HepG2 (cell line): ENCODE measurements around the gene NKD2. TPM values are rescaled to one million over a fixed set of nuclear protein-coding genes. Genes with fewer than 3 reads are reported as not detected.

ENCODE experiments used
- CBFB ChIP-seq: sonication (generic); formaldehyde crosslinking; IDR thresholded peaks from 2 replicates; pipeline ENCODE4 v1.4.0; 2020; ENCODE audit warnings: missing genetic modification reagents
- DNMT3B ChIP-seq: conservative IDR thresholded peaks from 2 replicates; pipeline ENCODE4 v1.6.1; 2016; ENCODE audit warnings: missing biosample characterization, control low read depth
- ETV5 ChIP-seq: IDR thresholded peaks from 2 replicates; pipeline ENCODE4 v1.6.1; 2018; ENCODE audit warnings: missing biosample characterization, missing genetic modification reagents, inconsistent platforms, borderline replicate concordance
- GTF2F1 ChIP-seq: fragments of 150-350 bp; IDR thresholded peaks from 2 replicates; pipeline ENCODE4 v1.6.1; 2014; ENCODE audit warnings: low read length
- HNRNPLL ChIP-seq: fragments of 200-400 bp; formaldehyde crosslinking; IDR thresholded peaks from 2 replicates; pipeline ENCODE4 v1.6.1; 2017; ENCODE audit warnings: mild to moderate bottlenecking, low read depth, low read length; ENCODE audit not compliant: poor library complexity, severe bottlenecking
- HOXD1 ChIP-seq: sonication (generic); formaldehyde crosslinking; IDR thresholded peaks from 2 replicates; pipeline ENCODE4 v1.5.0; 2020; ENCODE audit warnings: missing genetic modification reagents
- MIXL1 ChIP-seq: IDR thresholded peaks from 2 replicates; pipeline ENCODE4 v1.6.1; 2016
- NFE2L1 ChIP-seq: sonication (generic); formaldehyde crosslinking; IDR thresholded peaks from 2 replicates; pipeline ENCODE4 v1.4.0; 2020; ENCODE audit warnings: missing genetic modification reagents, mild to moderate bottlenecking, borderline replicate concordance
- PRPF4 ChIP-seq: fragments of 200-400 bp; formaldehyde crosslinking; IDR thresholded peaks from 2 replicates; pipeline ENCODE4 v1.6.1; 2016; ENCODE audit warnings: low read length, low read depth; ENCODE audit not compliant: poor library complexity, severe bottlenecking
- RBM39 ChIP-seq: fragments of 200-400 bp; formaldehyde crosslinking; IDR thresholded peaks from one replicate; pipeline ENCODE4 v1.6.1; 2018; ENCODE audit warnings: antibody characterized with exemption, mild to moderate bottlenecking, low read depth, low read length; ENCODE audit not compliant: poor library complexity, severe bottlenecking
- SAP130 ChIP-seq: IDR thresholded peaks from 2 replicates; pipeline ENCODE4 v1.6.1; 2016; ENCODE audit warnings: low read depth
- SOX13 ChIP-seq, 3 experiments: fragments of 450-650 bp in 1 of 3; sonication (generic) in 1 of 3; formaldehyde crosslinking in 1 of 3; IDR thresholded peaks in 2 of 3; conservative IDR thresholded peaks in 1 of 3; 2 replicates each; pipeline versions ENCODE4 v1.5.0 to v1.6.1; 2016 to 2020; ENCODE audit warnings: antibody characterized with exemption in 1 of 3, mild to moderate bottlenecking in 1 of 3, missing compliant biosample characterization in 1 of 3, missing genetic modification reagents in 1 of 3, moderate library complexity in 1 of 3
- SOX5 ChIP-seq: IDR thresholded peaks from 2 replicates; pipeline ENCODE4 v1.6.1; 2016; ENCODE audit warnings: borderline replicate concordance
- SP5 ChIP-seq: IDR thresholded peaks from 2 replicates; pipeline ENCODE4 v1.6.1; 2016; ENCODE audit warnings: low read depth, borderline replicate concordance
- ZNF256 ChIP-seq: sonication (generic); formaldehyde crosslinking; conservative IDR thresholded peaks from 2 replicates; pipeline ENCODE4 v1.4.0; 2020; ENCODE audit warnings: missing genetic modification reagents
- ZNF263 ChIP-seq: sonication (generic); formaldehyde crosslinking; IDR thresholded peaks from 2 replicates; pipeline ENCODE4 v1.4.0; 2020; ENCODE audit warnings: missing genetic modification reagents
- ZNF577 ChIP-seq: sonication (generic); formaldehyde crosslinking; IDR thresholded peaks from 2 replicates; pipeline ENCODE4 v1.4.0; 2020; ENCODE audit warnings: mild to moderate bottlenecking, low read depth, missing genetic modification reagents, borderline replicate concordance
- ZNF652 ChIP-seq: IDR thresholded peaks from 2 replicates; pipeline ENCODE4 v1.6.1; 2016; ENCODE audit warnings: low read depth, borderline replicate concordance
- ZNF766 ChIP-seq: sonication (generic); formaldehyde crosslinking; IDR thresholded peaks from 2 replicates; pipeline ENCODE4 v1.5.0; 2020; ENCODE audit warnings: missing genetic modification reagents, borderline replicate concordance
- polyA plus RNA-seq, 8 experiments: library from polyadenylated mRNA; depleted of rRNA in 3 of 8; stranded (reverse) in 7 of 8; unstranded in 1 of 8; fragments of >200 nt; fragmentation: Illumina TruSeq in 4 of 8; extraction: Trizol in 4 of 8; gene quantifications; 2 replicates each; pipeline versions ENCODE4 v1.2.1 to v1.2.3, GENCODE V29; 2011 to 2016; ENCODE audit warnings: low read depth in 4 of 8, missing spikeins in 1 of 8, mixed read lengths in 1 of 8; ENCODE audit not compliant: insufficient read depth in 1 of 8
- total RNA-seq, 5 experiments: library from RNA; depleted of rRNA; stranded (reverse); fragments of >200 nt; fragmentation: Illumina TruSeq; extraction: Trizol; gene quantifications; 2 replicates each; pipeline ENCODE4 v1.2.3, GENCODE V29; 2016; ENCODE audit warnings: low read depth in 1 of 5
- TF ChIP-seq, protein P1 (sequence below): sonication (generic); formaldehyde crosslinking; IDR thresholded peaks from 2 replicates; pipeline ENCODE4 v1.8.0; 2022; ENCODE audit warnings: missing genetic modification reagents, mild to moderate bottlenecking, moderate library complexity, borderline replicate concordance
- TF ChIP-seq, protein P2 (sequence below): sonication (generic); formaldehyde crosslinking; IDR thresholded peaks from 2 replicates; pipeline ENCODE4 v1.9.0; 2021; ENCODE audit warnings: missing genetic modification reagents, mild to moderate bottlenecking, borderline replicate concordance
- TF ChIP-seq, protein P3 (sequence below): sonication (generic); formaldehyde crosslinking; IDR thresholded peaks from 2 replicates; pipeline ENCODE4 v1.4.0; 2020; ENCODE audit warnings: missing genetic modification reagents
- TF ChIP-seq, protein P4 (sequence below): sonication (generic); formaldehyde crosslinking; IDR thresholded peaks from 2 replicates; pipeline ENCODE4 v1.5.1; 2020; ENCODE audit warnings: missing genetic modification reagents, mild to moderate bottlenecking, borderline replicate concordance

Gene NKD2
- total and polyA plus RNA-seq, 2 of the 13 experiments (the other 11 are each of a cell fraction or from before 2014, with no cell fraction given) = 0.53 to 0.82 TPM

DNA sequence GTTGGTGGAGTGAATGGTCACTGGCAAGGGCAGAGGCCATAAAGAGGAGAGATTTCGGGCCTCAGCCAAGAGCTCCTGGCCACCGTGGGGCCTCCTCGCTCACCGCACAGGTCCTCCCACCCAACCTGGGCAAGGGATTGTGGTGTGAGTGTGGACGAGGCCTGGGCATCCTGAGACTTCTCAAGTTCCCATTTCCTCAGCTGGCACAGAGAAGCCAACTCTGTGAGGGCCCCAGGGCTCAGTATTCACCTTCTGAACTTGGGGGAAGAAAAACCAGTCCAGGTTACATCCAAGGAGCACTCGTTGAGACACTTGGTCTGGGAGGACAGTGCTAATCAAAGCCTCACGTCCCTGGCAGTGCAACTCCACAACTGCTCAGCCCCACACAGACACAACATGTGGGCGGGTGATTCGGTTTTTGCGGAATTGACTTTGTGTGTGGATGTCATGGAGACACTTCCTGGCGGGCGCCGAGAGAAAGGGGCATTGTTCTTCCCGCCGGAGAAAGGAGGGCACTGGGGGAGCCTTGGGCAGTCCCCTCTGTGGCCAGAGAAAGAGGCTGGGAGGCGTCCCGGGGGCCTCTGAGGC is 28.5 kb upstream of the NKD2 start (continued):
- TF ChIP-seq, protein P1, sequence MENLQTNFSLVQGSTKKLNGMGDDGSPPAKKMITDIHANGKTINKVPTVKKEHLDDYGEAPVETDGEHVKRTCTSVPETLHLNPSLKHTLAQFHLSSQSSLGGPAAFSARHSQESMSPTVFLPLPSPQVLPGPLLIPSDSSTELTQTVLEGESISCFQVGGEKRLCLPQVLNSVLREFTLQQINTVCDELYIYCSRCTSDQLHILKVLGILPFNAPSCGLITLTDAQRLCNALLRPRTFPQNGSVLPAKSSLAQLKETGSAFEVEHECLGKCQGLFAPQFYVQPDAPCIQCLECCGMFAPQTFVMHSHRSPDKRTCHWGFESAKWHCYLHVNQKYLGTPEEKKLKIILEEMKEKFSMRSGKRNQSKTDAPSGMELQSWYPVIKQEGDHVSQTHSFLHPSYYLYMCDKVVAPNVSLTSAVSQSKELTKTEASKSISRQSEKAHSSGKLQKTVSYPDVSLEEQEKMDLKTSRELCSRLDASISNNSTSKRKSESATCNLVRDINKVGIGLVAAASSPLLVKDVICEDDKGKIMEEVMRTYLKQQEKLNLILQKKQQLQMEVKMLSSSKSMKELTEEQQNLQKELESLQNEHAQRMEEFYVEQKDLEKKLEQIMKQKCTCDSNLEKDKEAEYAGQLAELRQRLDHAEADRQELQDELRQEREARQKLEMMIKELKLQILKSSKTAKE = 0 out of 2 replicates have a peak, but pooled peaks have one; percentile 31
- TF ChIP-seq SOX13 (IDR thresholded peaks at IDR 0.05) = no peak
- TF ChIP-seq SOX13 (CRISPR knock-in tag; conservative IDR thresholded peaks at IDR 0.05 in 1 of 2, IDR thresholded peaks at IDR 0.05 in 1 of 2) = peak in 1 of 2 experiments; percentile 44; a peak in 1 of 4 replicates
- TF ChIP-seq ZNF577 (CRISPR knock-in tag) = no peak
- TF ChIP-seq ZNF263 (CRISPR knock-in tag) = peak; percentile 56; the same call in 1 of the 2 replicates
- TF ChIP-seq HNRNPLL = peak; percentile 54
- TF ChIP-seq RBM39 = no peak
- TF ChIP-seq HOXD1 (CRISPR knock-in tag) = no peak
- no peak for TF ChIP-seq GTF2F1
- TF ChIP-seq, protein P2, sequence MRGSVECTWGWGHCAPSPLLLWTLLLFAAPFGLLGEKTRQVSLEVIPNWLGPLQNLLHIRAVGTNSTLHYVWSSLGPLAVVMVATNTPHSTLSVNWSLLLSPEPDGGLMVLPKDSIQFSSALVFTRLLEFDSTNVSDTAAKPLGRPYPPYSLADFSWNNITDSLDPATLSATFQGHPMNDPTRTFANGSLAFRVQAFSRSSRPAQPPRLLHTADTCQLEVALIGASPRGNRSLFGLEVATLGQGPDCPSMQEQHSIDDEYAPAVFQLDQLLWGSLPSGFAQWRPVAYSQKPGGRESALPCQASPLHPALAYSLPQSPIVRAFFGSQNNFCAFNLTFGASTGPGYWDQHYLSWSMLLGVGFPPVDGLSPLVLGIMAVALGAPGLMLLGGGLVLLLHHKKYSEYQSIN (CRISPR knock-in tag) = no peak
- no peak for TF ChIP-seq DNMT3B (CRISPR knock-in tag)
- TF ChIP-seq SP5 (CRISPR knock-in tag) = peak; percentile 24; the same call in 1 of the 2 replicates
- TF ChIP-seq, protein P3, sequence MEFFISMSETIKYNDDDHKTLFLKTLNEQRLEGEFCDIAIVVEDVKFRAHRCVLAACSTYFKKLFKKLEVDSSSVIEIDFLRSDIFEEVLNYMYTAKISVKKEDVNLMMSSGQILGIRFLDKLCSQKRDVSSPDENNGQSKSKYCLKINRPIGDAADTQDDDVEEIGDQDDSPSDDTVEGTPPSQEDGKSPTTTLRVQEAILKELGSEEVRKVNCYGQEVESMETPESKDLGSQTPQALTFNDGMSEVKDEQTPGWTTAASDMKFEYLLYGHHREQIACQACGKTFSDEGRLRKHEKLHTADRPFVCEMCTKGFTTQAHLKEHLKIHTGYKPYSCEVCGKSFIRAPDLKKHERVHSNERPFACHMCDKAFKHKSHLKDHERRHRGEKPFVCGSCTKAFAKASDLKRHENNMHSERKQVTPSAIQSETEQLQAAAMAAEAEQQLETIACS (CRISPR knock-in tag) = no peak
- TF ChIP-seq ZNF652 (CRISPR knock-in tag) = no peak
- peak; percentile 44; the same call in 1 of the 2 replicates for TF ChIP-seq SOX5
- TF ChIP-seq NFE2L1 (CRISPR knock-in tag) = no peak
- TF ChIP-seq ZNF256 = no peak
- TF ChIP-seq ZNF766 = no peak
- no peak for TF ChIP-seq PRPF4
- TF ChIP-seq SAP130 (CRISPR knock-in tag) = peak; percentile 19; the same call in 1 of the 2 replicates
- TF ChIP-seq, protein P4, sequence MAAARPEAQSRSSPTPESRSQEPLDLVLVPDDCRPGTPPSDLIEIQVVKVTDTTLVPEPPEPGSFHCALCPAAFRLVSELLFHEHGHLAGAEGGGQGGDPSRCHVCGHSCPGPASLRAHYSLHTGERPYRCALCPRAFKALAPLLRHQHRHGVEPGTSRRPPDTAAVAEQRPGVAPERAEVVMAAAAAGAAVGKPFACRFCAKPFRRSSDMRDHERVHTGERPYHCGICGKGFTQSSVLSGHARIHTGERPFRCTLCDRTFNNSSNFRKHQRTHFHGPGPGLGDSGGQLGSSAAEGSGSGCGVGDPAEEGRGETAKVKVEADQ (CRISPR knock-in tag) = no peak
- TF ChIP-seq ETV5 (CRISPR knock-in tag) = peak; percentile 46; the same call in 1 of the 2 replicates
- TF ChIP-seq MIXL1 (CRISPR knock-in tag) = no peak
- TF ChIP-seq CBFB (CRISPR knock-in tag) = no peak
